Fibroblast of the aortic adventitia (primary cell): ENCODE data around the gene HSF4. TPM values are rescaled to one million over a fixed set of nuclear protein-coding genes. Genes with fewer than 3 reads are reported as not detected.

Source experiments
- DNase-seq: peaks from one replicate; pipeline ENCODE4 v3.0.0-alpha.2; 2010; ENCODE audit warnings: low read depth
- H3K4me3 ChIP-seq: 2 replicates; pipeline ENCODE4 v1.5.1; 2011; ENCODE audit warnings: low read depth, mild to moderate bottlenecking, control low read depth, low read length, moderate library complexity
- total RNA-seq: library from RNA; depleted of rRNA; stranded (reverse); fragments of >200 nt; gene quantifications from 2 replicates; pipeline ENCODE4 v1.2.3, GENCODE V29; 2012; ENCODE audit warnings: low replicate concordance
- TF ChIP-seq, protein P1 (sequence below): IDR thresholded peaks from 2 replicates; pipeline ENCODE4 v1.5.1; 2011; ENCODE audit warnings: mild to moderate bottlenecking, low read length, control low read depth, inconsistent platforms; ENCODE audit not compliant: insufficient read depth

The HSF4 gene
- total RNA-seq, 1 donor = 6.4 TPM

DNA sequence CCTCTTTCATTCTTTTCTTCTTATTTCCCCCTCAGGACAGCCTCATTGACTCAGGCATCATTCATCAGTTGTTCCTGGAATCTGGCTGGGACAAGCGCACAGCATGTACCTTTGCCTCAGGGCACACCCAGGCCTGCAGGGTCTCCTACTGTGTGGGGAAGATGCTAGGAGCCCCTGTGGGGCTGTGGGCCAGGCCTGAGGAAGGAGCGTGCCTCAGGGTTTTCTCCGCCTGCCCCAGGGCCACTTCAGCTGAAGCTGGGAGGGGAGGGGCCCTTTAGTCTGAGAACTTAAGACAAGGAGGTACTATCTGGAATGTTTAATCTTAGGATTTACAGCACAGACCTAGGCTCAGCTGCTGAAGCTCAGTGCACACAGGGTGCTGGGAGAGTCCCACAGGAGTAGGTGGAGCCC lies 42.3 kb downstream of the HSF4 start:
- TF ChIP-seq, protein P1, sequence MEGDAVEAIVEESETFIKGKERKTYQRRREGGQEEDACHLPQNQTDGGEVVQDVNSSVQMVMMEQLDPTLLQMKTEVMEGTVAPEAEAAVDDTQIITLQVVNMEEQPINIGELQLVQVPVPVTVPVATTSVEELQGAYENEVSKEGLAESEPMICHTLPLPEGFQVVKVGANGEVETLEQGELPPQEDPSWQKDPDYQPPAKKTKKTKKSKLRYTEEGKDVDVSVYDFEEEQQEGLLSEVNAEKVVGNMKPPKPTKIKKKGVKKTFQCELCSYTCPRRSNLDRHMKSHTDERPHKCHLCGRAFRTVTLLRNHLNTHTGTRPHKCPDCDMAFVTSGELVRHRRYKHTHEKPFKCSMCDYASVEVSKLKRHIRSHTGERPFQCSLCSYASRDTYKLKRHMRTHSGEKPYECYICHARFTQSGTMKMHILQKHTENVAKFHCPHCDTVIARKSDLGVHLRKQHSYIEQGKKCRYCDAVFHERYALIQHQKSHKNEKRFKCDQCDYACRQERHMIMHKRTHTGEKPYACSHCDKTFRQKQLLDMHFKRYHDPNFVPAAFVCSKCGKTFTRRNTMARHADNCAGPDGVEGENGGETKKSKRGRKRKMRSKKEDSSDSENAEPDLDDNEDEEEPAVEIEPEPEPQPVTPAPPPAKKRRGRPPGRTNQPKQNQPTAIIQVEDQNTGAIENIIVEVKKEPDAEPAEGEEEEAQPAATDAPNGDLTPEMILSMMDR = no peak
- H3K4me3 ChIP-seq = no peak overlapping the region
- DNase-seq = no peak

DNA sequence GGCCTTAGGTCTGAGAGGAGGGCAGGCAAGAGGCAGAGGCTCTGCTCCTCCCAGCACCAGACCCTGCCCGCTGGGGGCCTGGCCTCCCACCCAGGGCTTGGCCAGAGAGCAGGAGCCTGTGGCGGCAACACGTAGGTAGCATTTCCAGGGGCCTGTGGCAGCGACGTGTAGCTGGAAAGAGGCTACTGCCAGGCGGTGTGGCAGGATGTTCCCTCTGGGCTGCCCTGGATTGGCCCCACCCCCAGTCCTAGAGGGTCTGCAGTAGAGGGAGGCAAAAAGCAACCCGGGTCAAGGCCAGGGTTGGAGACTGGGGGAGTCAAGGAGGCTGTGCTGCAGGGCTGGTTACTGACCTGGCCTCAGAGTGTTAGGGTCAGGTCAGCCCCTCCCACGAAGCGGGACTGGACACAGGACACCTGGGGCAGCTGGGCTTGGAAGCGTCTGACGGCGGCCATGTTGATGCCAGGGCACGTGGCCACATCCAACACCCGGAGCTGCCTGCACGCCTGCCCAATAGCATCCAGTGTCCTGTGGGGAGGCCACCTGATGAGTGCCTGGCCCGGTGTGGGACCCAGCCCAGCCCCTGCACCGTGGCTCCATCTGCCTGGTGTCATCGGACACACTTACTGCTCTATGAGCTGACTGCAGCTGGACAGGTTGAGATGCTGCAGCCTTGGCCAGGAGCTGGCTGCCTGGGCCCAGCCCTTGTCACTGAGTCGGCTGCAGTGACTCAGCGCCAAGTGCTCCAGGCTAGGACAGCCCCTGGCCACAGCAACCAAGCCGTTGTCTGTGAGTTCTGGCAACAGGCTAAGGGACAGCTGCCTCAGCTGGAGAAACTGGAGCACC lies 42.9 kb downstream of the HSF4 start:
- TF ChIP-seq, protein P1 = no peak
- H3K4me3 ChIP-seq = no peak overlapping the region
- no peak for DNase-seq

- H3K4me3 ChIP-seq = no peak overlapping the region
- TF ChIP-seq, protein P1 = no peak
These were observed 43.8 kb downstream of the HSF4 start for GRCh38 chr16:67208154-67208896.

DNA sequence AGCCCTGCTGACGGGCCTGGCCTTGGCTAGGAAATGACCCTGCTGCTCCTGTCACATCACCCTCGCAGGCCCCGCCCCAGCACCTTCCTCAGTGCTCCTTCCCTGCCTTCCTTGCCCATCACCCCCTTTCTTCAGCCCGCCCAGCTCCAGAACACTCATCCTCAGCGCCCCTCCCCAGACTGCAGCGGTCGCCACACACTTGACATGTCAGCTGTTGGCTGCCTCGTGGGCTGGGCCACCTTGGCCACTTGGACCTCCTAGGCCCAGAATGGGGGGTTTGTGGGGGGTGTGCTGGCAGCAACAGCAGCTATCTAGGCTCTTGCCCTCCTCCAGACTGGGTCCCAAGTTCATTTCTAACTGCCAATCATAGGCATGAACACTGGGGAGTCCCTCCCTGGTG lies 45.0 kb downstream of the HSF4 start:
- no peak for DNase-seq
- TF ChIP-seq, protein P1 = no peak
- H3K4me3 ChIP-seq = no peak overlapping the region

More at GRCh38 chr16:67208154-67208896, 43.8 kb downstream of the HSF4 start:
- no peak for DNase-seq

- no peak overlapping the region for H3K4me3 ChIP-seq
- TF ChIP-seq, protein P1 = no peak
- DNase-seq = no peak
These were observed 45.8 kb downstream of the HSF4 start for GRCh38 chr16:67210069-67210937.

DNA sequence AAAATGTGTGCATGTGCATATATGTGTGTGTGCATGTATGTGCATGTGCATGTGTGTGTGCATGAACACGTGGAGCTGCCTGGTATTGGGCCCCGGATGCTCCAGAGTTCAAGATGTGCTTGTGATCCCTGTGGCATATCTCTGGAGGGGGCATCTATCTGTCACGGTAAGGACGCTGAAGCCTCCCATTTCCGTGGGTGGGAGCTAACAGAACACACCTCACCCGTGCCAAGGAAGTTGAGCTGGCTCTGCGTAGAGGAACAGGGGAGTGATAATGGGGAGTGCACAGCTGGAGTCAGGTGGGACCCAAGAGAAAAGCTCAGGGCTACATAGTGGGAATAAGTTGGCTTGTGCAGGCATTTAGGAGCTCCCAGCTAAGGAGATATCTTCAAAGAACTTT lies 47.1 kb downstream of the HSF4 start:
- TF ChIP-seq, protein P1 = no peak
- H3K4me3 ChIP-seq = no peak overlapping the region
- no peak for DNase-seq
